HepG2 (cell line): ENCODE measurements around the gene POLE4. TPM values are rescaled to one million over a fixed set of nuclear protein-coding genes. Genes with fewer than 3 reads are reported as not detected.

ENCODE experiments used
- FOXA3 ChIP-seq: IDR thresholded peaks from 2 replicates; pipeline ENCODE4 v1.6.1; 2016; ENCODE audit warnings: missing genetic modification reagents, missing compliant biosample characterization
- HMGXB4 ChIP-seq, 2 experiments: sonication (generic) in 1 of 2; formaldehyde crosslinking in 1 of 2; IDR thresholded peaks; 2 replicates each; pipeline versions ENCODE4 v1.4.0 to v1.6.1; 2018 to 2020; ENCODE audit warnings: missing genetic modification reagents in 2 of 2, borderline replicate concordance in 1 of 2, low read depth in 1 of 2, mild to moderate bottlenecking in 1 of 2, missing biosample characterization in 1 of 2
- LRRFIP1 ChIP-seq: sonication (generic); formaldehyde crosslinking; conservative IDR thresholded peaks from 2 replicates; pipeline ENCODE4 v1.4.0; 2020; ENCODE audit warnings: missing genetic modification reagents
- MAFF ChIP-seq: IDR thresholded peaks from 2 replicates; pipeline ENCODE4 v1.6.1; 2011; ENCODE audit warnings: low read depth, low read length, improper control_type of control experiment
- MAX ChIP-seq: IDR thresholded peaks from 2 replicates; pipeline ENCODE4 v1.6.1; 2012; ENCODE audit warnings: inconsistent platforms
- NKX3-1 ChIP-seq: sonication (generic); formaldehyde crosslinking; IDR thresholded peaks from 2 replicates; pipeline ENCODE4 v1.5.0; 2020; ENCODE audit warnings: missing genetic modification reagents
- PITX1 ChIP-seq: sonication (generic); formaldehyde crosslinking; IDR thresholded peaks from 2 replicates; pipeline ENCODE4 v1.5.1; 2020; ENCODE audit warnings: mild to moderate bottlenecking, missing genetic modification reagents
- POLR2A ChIP-seq, 2 experiments: IDR thresholded peaks; 2 replicates each; pipeline ENCODE4 v1.6.1; 2011; ENCODE audit warnings: low read depth in 2 of 2, low read length in 2 of 2, mild to moderate bottlenecking in 1 of 2, moderate library complexity in 1 of 2; ENCODE audit not compliant: insufficient read depth in 1 of 2
- TIGD3 ChIP-seq: sonication (generic); formaldehyde crosslinking; IDR thresholded peaks from 2 replicates; pipeline ENCODE4 v1.5.1; 2020; ENCODE audit warnings: mild to moderate bottlenecking, missing genetic modification reagents, borderline replicate concordance
- ZFP37 ChIP-seq: sonication (generic); formaldehyde crosslinking; IDR thresholded peaks from 2 replicates; pipeline ENCODE4 v1.4.0; 2020; ENCODE audit warnings: missing genetic modification reagents, borderline replicate concordance
- ZNF10 ChIP-seq: sonication (generic); formaldehyde crosslinking; IDR thresholded peaks from 2 replicates; pipeline ENCODE4 v1.4.0; 2020; ENCODE audit warnings: mild to moderate bottlenecking, low read depth, missing genetic modification reagents, borderline replicate concordance
- ZNF142 ChIP-seq: sonication (generic); formaldehyde crosslinking; IDR thresholded peaks from 2 replicates; pipeline ENCODE4 v1.4.0; 2020; ENCODE audit warnings: missing genetic modification reagents
- ZNF24 ChIP-seq: fragments of 450-650 bp; IDR thresholded peaks from 2 replicates; pipeline ENCODE4 v1.6.1; 2017; ENCODE audit warnings: antibody characterized with exemption, mild to moderate bottlenecking
- ZNF549 ChIP-seq: sonication (generic); formaldehyde crosslinking; IDR thresholded peaks from 2 replicates; pipeline ENCODE4 v1.5.0; 2020; ENCODE audit warnings: missing genetic modification reagents
- ZNF556 ChIP-seq: sonication (generic); formaldehyde crosslinking; IDR thresholded peaks from 2 replicates; pipeline ENCODE4 v1.4.0; 2020; ENCODE audit warnings: mild to moderate bottlenecking, missing genetic modification reagents, borderline replicate concordance
- ZNF749 ChIP-seq: sonication (generic); formaldehyde crosslinking; IDR thresholded peaks from 2 replicates; pipeline ENCODE4 v1.8.0; 2022; ENCODE audit warnings: mild to moderate bottlenecking, missing genetic modification reagents, moderate library complexity, borderline replicate concordance
- polyA plus RNA-seq, 8 experiments: library from polyadenylated mRNA; depleted of rRNA in 3 of 8; stranded (reverse) in 7 of 8; unstranded in 1 of 8; fragments of >200 nt; fragmentation: Illumina TruSeq in 4 of 8; extraction: Trizol in 4 of 8; gene quantifications; 2 replicates each; pipeline versions ENCODE4 v1.2.1 to v1.2.3, GENCODE V29; 2011 to 2016; ENCODE audit warnings: low read depth in 4 of 8, missing spikeins in 1 of 8, mixed read lengths in 1 of 8; ENCODE audit not compliant: insufficient read depth in 1 of 8
- total RNA-seq, 5 experiments: library from RNA; depleted of rRNA; stranded (reverse); fragments of >200 nt; fragmentation: Illumina TruSeq; extraction: Trizol; gene quantifications; 2 replicates each; pipeline ENCODE4 v1.2.3, GENCODE V29; 2016; ENCODE audit warnings: low read depth in 1 of 5

Gene POLE4
- total and polyA plus RNA-seq, 2 of the 13 experiments (the other 11 are each of a cell fraction or from before 2014, with no cell fraction given) = 106 to 116 TPM

- TF ChIP-seq ZNF142 (CRISPR knock-in tag) = no peak
- TF ChIP-seq ZNF556 (CRISPR knock-in tag) = no peak
- peak; percentile 86 for TF ChIP-seq ZFP37 (CRISPR knock-in tag)
- no peak for TF ChIP-seq LRRFIP1 (CRISPR knock-in tag)
- peak; percentile 56 for TF ChIP-seq MAFF
- TF ChIP-seq POLR2A (IDR thresholded peaks at IDR 0.05; ENCODE audit: insufficient read depth in 1 of 2, low read depth in 2 of 2, low read length in 2 of 2) = no peak
- TF ChIP-seq ZNF24 = no peak
- 0 out of 4 replicates have a peak, but pooled peaks of 1 of the 2 experiments have one; percentile 35 for TF ChIP-seq HMGXB4 (CRISPR knock-in tag; IDR thresholded peaks at IDR 0.05; ENCODE audit: borderline replicate concordance in 1 of 2, low read depth in 1 of 2)
- 0 out of 2 replicates have a peak, but pooled peaks have one; percentile 31 for TF ChIP-seq TIGD3
- peak; percentile 83 for TF ChIP-seq FOXA3 (CRISPR knock-in tag)
- peak; percentile 81 for TF ChIP-seq PITX1 (CRISPR knock-in tag)
- TF ChIP-seq ZNF749 = no peak
- TF ChIP-seq ZNF549 = no peak
- peak; percentile 95 for TF ChIP-seq MAX
- TF ChIP-seq ZNF10 = no peak
- no peak for TF ChIP-seq NKX3-1
Measured at GRCh38 chr2:74917702-74918619, 40.5 kb upstream of the POLE4 start (continued).
